ENCODE results near the gene LRMDA.

GRCh38 chr10:75639736-75640135 is 208.3 kb downstream of the LRMDA start:
- TF ChIP-seq POLR2A (IDR thresholded peaks at IDR 0.05) (no peak), CTCF (IDR thresholded peaks at IDR 0.05) (no peak), POLR2AphosphoS5 (IDR thresholded peaks at IDR 0.05) (no peak)
